Activated B cell treated with CpG ODN at 0.5 μM for 24 hours (primary cell): ENCODE results near the gene CEL. TPM values are rescaled to one million over a fixed set of nuclear protein-coding genes. Genes with fewer than 3 reads are reported as not detected.

Experiments
- ATAC-seq: fragments of 200-7000 bp; cut with Tn5 transposase; one replicate; pipeline ENCODE4 v1.10.0; 2021; ENCODE audit warnings: low read depth, mild to moderate bottlenecking, moderate library complexity
- CTCF ChIA-PET: fragments of 350-600 bp; sonication (Branson Sonifier 250); formaldehyde crosslinking; loops from one replicate; lab custom pipeline; 2021; ENCODE audit warnings: antibody characterized with exemption; lab: Charles Lee
- POLR2A ChIA-PET: fragments of 350-600 bp; sonication (Branson Sonifier 250); formaldehyde crosslinking; loops from one replicate; lab custom pipeline; 2021; ENCODE audit warnings: antibody characterized with exemption; lab: Charles Lee
- DNase-seq: peaks from one replicate; pipeline ENCODE4 v3.0.0; 2022
- H3K27ac Mint-ChIP-seq: one replicate; pipeline ENCODE4 v1.8.0; 2020; ENCODE audit warnings: mixed read lengths
- H3K27me3 Mint-ChIP-seq: one replicate; pipeline ENCODE4 v1.8.0; 2021; ENCODE audit warnings: mixed read lengths
- H3K36me3 Mint-ChIP-seq: one replicate; pipeline ENCODE4 v1.8.0; 2021; ENCODE audit warnings: low read depth, mixed read lengths
- H3K4me1 Mint-ChIP-seq: one replicate; pipeline ENCODE4 v1.8.0; 2021; ENCODE audit warnings: mixed read lengths
- H3K4me3 Mint-ChIP-seq: one replicate; pipeline ENCODE4 v1.8.0; 2020; ENCODE audit warnings: mild to moderate bottlenecking, mixed read lengths
- H3K9me3 Mint-ChIP-seq: one replicate; pipeline ENCODE4 v1.8.0; 2020; ENCODE audit warnings: mixed read lengths
- CTCF ChIP-seq: fragments of 200-600 bp; IDR thresholded peaks from one replicate; pipeline ENCODE4 v1.8.0; 2022; ENCODE audit warnings: antibody characterized with exemption, mild to moderate bottlenecking
- intact Hi-C: fragments of 100-400 bp; cut with micrococcal nuclease; formaldehyde crosslinking; loops from one replicate; pipeline ENCODE4 v1.15.1; 2024
- total RNA-seq: library from RNA; stranded (reverse); gene quantifications from 2 replicates; pipeline ENCODE4 v1.2.3, GENCODE V29; 2022

The CEL gene
- total RNA-seq, 1 donor from 2014 or later, result 0.49 TPM

GRCh38 chr9:133045132-133045531 is 16.6 kb upstream of the CEL start:
- Mint-ChIP-seq H3K9me3 (no peaks in the 10 kb centered on the region), H3K27me3 (no peaks in the 10 kb centered on the region), H3K27ac (no peak overlapping the region), H3K36me3 (peaks cover 74% of the 10 kb centered on the region), H3K4me3 (no peak overlapping the region), H3K4me1 (no peaks in the 10 kb centered on the region)
- DNase-seq, result no peak
- ChIA-PET CTCF (interaction anchor here (1.2 kb wide), 1 partner anchor 15 kb away, joined by 3 read pairs; the partner anchor contains the start of gene GTF3C5), POLR2A (no interaction called here)
- TF ChIP-seq CTCF, result no peak
- intact Hi-C loops, result no loop called here
- no peak for ATAC-seq

- ATAC-seq (no peak), DNase-seq (no peak)
- Mint-ChIP-seq H3K9me3 (no peaks in the 10 kb centered on the region), H3K4me3 (no peak overlapping the region), H3K27me3 (no peaks in the 10 kb centered on the region), H3K27ac (no peak overlapping the region), H3K36me3 (peaks cover 79% of the 10 kb centered on the region), H3K4me1 (no peaks in the 10 kb centered on the region)
- intact Hi-C loops, result no loop called here
- CTCF ChIA-PET, result interaction anchor here (0.6 to 1.2 kb wide), 2 partner anchors 8 to 16 kb away, joined by 3 read pairs; partner anchors contain the start of gene GTF3C5
- POLR2A ChIA-PET, result no interaction called here
- no peak for TF ChIP-seq CTCF
Measured at GRCh38 chr9:133046196-133046899, 15.4 kb upstream of the CEL start.

GRCh38 chr9:133046900-133047295 is 14.9 kb upstream of the CEL start:
- POLR2A ChIA-PET, result no interaction called here
- ATAC-seq (no peak), DNase-seq (no peak)
- H3K4me1 Mint-ChIP-seq, result no peaks in the 10 kb centered on the region
- no peak for TF ChIP-seq CTCF
- H3K4me3 Mint-ChIP-seq, result no peak overlapping the region
- intact Hi-C loops, result no loop called here
- H3K9me3 Mint-ChIP-seq, result no peaks in the 10 kb centered on the region
- H3K36me3 Mint-ChIP-seq, result peaks cover 81% of the 10 kb centered on the region
- CTCF ChIA-PET, result no interaction called here
- H3K27me3 Mint-ChIP-seq, result no peaks in the 10 kb centered on the region
- H3K27ac Mint-ChIP-seq, result no peak overlapping the region

GRCh38 chr9:133048595-133048994 is 13.2 kb upstream of the CEL start:
- ATAC-seq (peak; percentile 49), DNase-seq (no peak)
- peaks cover 78% of the 10 kb centered on the region for H3K36me3 Mint-ChIP-seq
- TF ChIP-seq CTCF, result no peak
- intact Hi-C loops, result no loop called here
- H3K27me3 Mint-ChIP-seq, result no peaks in the 10 kb centered on the region
- CTCF ChIA-PET, result interaction anchor here (0.7 to 1.0 kb wide), 2 partner anchors 96 to 151 kb away, joined by 3 to 4 read pairs; no protein-coding TSS in a partner anchor
- POLR2A ChIA-PET, result no interaction called here
- H3K9me3 Mint-ChIP-seq, result no peaks in the 10 kb centered on the region
- H3K27ac Mint-ChIP-seq, result no peak overlapping the region
- H3K4me1 Mint-ChIP-seq, result no peaks in the 10 kb centered on the region
- H3K4me3 Mint-ChIP-seq, result no peak overlapping the region

- ATAC-seq, result no peak
- ChIA-PET POLR2A (no interaction called here), CTCF (interaction anchor here (1.0 kb wide), 1 partner anchor 95 kb away, joined by 4 read pairs; no protein-coding TSS in a partner anchor)
- intact Hi-C loops, result no loop called here
- no peaks in the 10 kb centered on the region for H3K9me3 Mint-ChIP-seq
- TF ChIP-seq CTCF, result no peak
- no peak overlapping the region for H3K27ac Mint-ChIP-seq
- H3K4me3 Mint-ChIP-seq, result no peak overlapping the region
- H3K27me3 Mint-ChIP-seq, result no peaks in the 10 kb centered on the region
- H3K4me1 Mint-ChIP-seq, result no peaks in the 10 kb centered on the region
- H3K36me3 Mint-ChIP-seq, result peaks cover 78% of the 10 kb centered on the region
- DNase-seq, result no peak
Measured at GRCh38 chr9:133049043-133049442, 12.7 kb upstream of the CEL start.
